IMR-90 (cell line): ENCODE measurements around the gene KRT9. TPM values are rescaled to one million over a fixed set of nuclear protein-coding genes. Genes with fewer than 3 reads are reported as not detected.
"Not testable (repeated sequence)": the region's sequence is repeated elsewhere in the genome, so short reads cannot be mapped to it uniquely, and the experiment has no call there.

ENCODE experiments used
- ATAC-seq: fragments of 200-7000 bp; cut with Tn5 transposase; 2 replicates; pipeline ENCODE4 v1.9.1; 2020; ENCODE audit warnings: low read depth, mild to moderate bottlenecking, moderate library complexity
- BruUV-seq: library from RNA; stranded (reverse); fragments of 400-500 nt; replicated peaks from 2 replicates; lab custom pipeline; 2021; lab: Mats Ljungman, UMichigan
- CTCF ChIA-PET: fragments of 300-600 bp; formaldehyde crosslinking; extraction: SDS; loops from one replicate; lab custom pipeline; 2021; ENCODE audit warnings: antibody characterized with exemption; lab: Yijun Ruan, JAX
- POLR2A ChIA-PET: fragments of 300-600 bp; sonication (Branson Sonifier 250); formaldehyde crosslinking; loops from one replicate; lab custom pipeline; 2022; ENCODE audit warnings: antibody characterized with exemption; ENCODE audit not compliant: unreplicated experiment; lab: Charles Lee
- DNase-seq: peaks from one replicate; pipeline ENCODE4 v3.0.0; 2013
- H2AFZ ChIP-seq: replicated peaks from 2 replicates; pipeline ENCODE3; 2013; ENCODE audit warnings: low read length, mild to moderate bottlenecking; ENCODE audit not compliant: poor library complexity
- H2AK5ac ChIP-seq: 2 replicates; pipeline ENCODE4 v1.6.1; 2013; ENCODE audit warnings: low read depth, low read length, inconsistent platforms
- H2AK9ac ChIP-seq: replicated peaks from 2 replicates; pipeline ENCODE3; 2013; ENCODE audit warnings: mild to moderate bottlenecking, low read depth, low read length, moderate library complexity; ENCODE audit not compliant: poor library complexity
- H2BK120ac ChIP-seq: 2 replicates; pipeline ENCODE4 v1.6.1; 2013; ENCODE audit warnings: low read depth, low read length, inconsistent platforms
- H2BK15ac ChIP-seq: 3 replicates; pipeline ENCODE4 v1.6.1; 2013; ENCODE audit warnings: low read depth, low read length, inconsistent platforms
- H2BK20ac ChIP-seq: 2 replicates; pipeline ENCODE4 v1.6.1; 2013; ENCODE audit warnings: low read depth, mild to moderate bottlenecking, inconsistent platforms, low read length, moderate library complexity
- H2BK5ac ChIP-seq: 2 replicates; pipeline ENCODE4 v1.6.1; 2013; ENCODE audit warnings: mild to moderate bottlenecking, low read depth, low read length, inconsistent platforms; ENCODE audit not compliant: poor library complexity, severe bottlenecking
- H3K14ac ChIP-seq: replicated peaks from 2 replicates; pipeline ENCODE4 v1.6.1; 2013; ENCODE audit warnings: low read depth, low read length, inconsistent platforms
- H3K18ac ChIP-seq: 2 replicates; pipeline ENCODE4 v1.6.1; 2013; ENCODE audit warnings: low read depth, low read length, control low read depth
- H3K23ac ChIP-seq: 2 replicates; pipeline ENCODE4 v1.6.1; 2013; ENCODE audit warnings: low read depth, low read length, inconsistent platforms
- H3K27ac ChIP-seq: 2 replicates; pipeline ENCODE4 v1.5.1; 2013; ENCODE audit warnings: mild to moderate bottlenecking, control low read depth, low read length; ENCODE audit not compliant: insufficient read depth
- H3K27me3 ChIP-seq: 2 replicates; pipeline ENCODE4 v1.6.1; 2013; ENCODE audit warnings: low read length; ENCODE audit not compliant: control insufficient read depth, insufficient read depth
- H3K36me3 ChIP-seq: 2 replicates; pipeline ENCODE4 v1.6.1; 2013; ENCODE audit warnings: low read length, mixed read lengths; ENCODE audit not compliant: control insufficient read depth, insufficient read depth
- H3K4ac ChIP-seq: 2 replicates; pipeline ENCODE4 v1.6.1; 2013; ENCODE audit warnings: low read depth, low read length, inconsistent platforms
- H3K4me1 ChIP-seq: 2 replicates; pipeline ENCODE4 v1.6.1; 2013; ENCODE audit warnings: low read length, mixed read lengths; ENCODE audit not compliant: control insufficient read depth, insufficient read depth
- H3K4me2 ChIP-seq: 2 replicates; pipeline ENCODE4 v1.6.1; 2013; ENCODE audit warnings: low read depth, mild to moderate bottlenecking, control low read depth, low read length, moderate library complexity
- H3K4me3 ChIP-seq: 2 replicates; pipeline ENCODE4 v1.5.1; 2013; ENCODE audit warnings: low read depth, mild to moderate bottlenecking, control low read depth, low read length, moderate library complexity; ENCODE audit not compliant: insufficient read depth
- H3K56ac ChIP-seq: 2 replicates; pipeline ENCODE4 v1.6.1; 2013; ENCODE audit warnings: low read length, inconsistent platforms; ENCODE audit not compliant: insufficient read depth; ENCODE audit errors: extremely low read depth
- H3K79me1 ChIP-seq, 2 experiments: 2 replicates each; pipeline ENCODE4 v1.6.1; 2013; ENCODE audit warnings: low read length in 2 of 2, inconsistent platforms in 1 of 2, low read depth in 1 of 2
- H3K9ac ChIP-seq: 2 replicates; pipeline ENCODE4 v1.6.1; 2013; ENCODE audit warnings: low read depth, low read length, control low read depth
- H3K9me1 ChIP-seq: 2 replicates; pipeline ENCODE4 v1.6.1; 2013; ENCODE audit warnings: low read length, inconsistent platforms; ENCODE audit not compliant: insufficient read depth
- H3K9me3 ChIP-seq: 2 replicates; pipeline ENCODE4 v1.6.1; 2013; ENCODE audit warnings: low read length; ENCODE audit not compliant: control insufficient read depth, insufficient read depth
- H4K20me1 ChIP-seq: 2 replicates; pipeline ENCODE4 v1.6.1; 2013; ENCODE audit warnings: low read length, inconsistent platforms; ENCODE audit not compliant: insufficient read depth
- H4K5ac ChIP-seq: 2 replicates; pipeline ENCODE4 v1.6.1; 2013; ENCODE audit warnings: mild to moderate bottlenecking, low read depth, low read length, control low read depth
- H4K8ac ChIP-seq, 2 experiments: 2 replicates each; pipeline ENCODE4 v1.6.1; 2013; ENCODE audit warnings: low read depth in 2 of 2, low read length in 2 of 2, control low read depth in 1 of 2, inconsistent platforms in 1 of 2
- H4K91ac ChIP-seq: 2 replicates; pipeline ENCODE4 v1.6.1; 2013; ENCODE audit warnings: low read depth, low read length, inconsistent platforms; ENCODE audit not compliant: insufficient read depth
- WGBS, 2 experiments: methylation state at CpG; one replicate each; pipeline versions ENCODE4 v1.1.5 to v1.1.7; 2013; ENCODE audit warnings: missing lambda C conversion rate in 2 of 2; ENCODE audit not compliant: insufficient read length in 1 of 2; ENCODE audit errors: extremely low coverage in 2 of 2; 5-methylcytosine and 5-hydroxymethylcytosine counted together
- dilution Hi-C: fragments of 300-500 bp; cut with HindIII; formaldehyde crosslinking; loops from one replicate; pipeline ENCODE4 v1.14.3; 2018; ENCODE audit warnings: low sequenced_read_pairs; ENCODE audit not compliant: unreplicated experiment
- in situ Hi-C: fragments of 300-500 bp; cut with MboI; formaldehyde crosslinking; loops from 3 replicates; pipeline ENCODE4 v1.14.3; 2019; ENCODE audit warnings: low sequenced_read_pairs, inconsistent platforms, mixed read lengths
- intact Hi-C: fragments of 100-400 bp; cut with micrococcal nuclease; formaldehyde crosslinking; loops from 2 replicates; pipeline ENCODE4 v1.10.0; 2022
- polyA plus RNA-seq, 3 experiments: library from polyadenylated mRNA; depleted of rRNA; stranded (reverse); fragments of >200 nt; gene quantifications; 2 replicates each; pipeline ENCODE4 v1.2.3, GENCODE V29; 2012; ENCODE audit warnings: low replicate concordance in 1 of 3
- total RNA-seq: library from RNA; depleted of rRNA; stranded (reverse); fragments of >200 nt; gene quantifications from 2 replicates; pipeline ENCODE4 v1.2.3, GENCODE V29; 2012

Gene KRT9
- total and polyA plus RNA-seq, 2 of the 4 experiments (the other 2 are of a cell fraction): not detected

DNA sequence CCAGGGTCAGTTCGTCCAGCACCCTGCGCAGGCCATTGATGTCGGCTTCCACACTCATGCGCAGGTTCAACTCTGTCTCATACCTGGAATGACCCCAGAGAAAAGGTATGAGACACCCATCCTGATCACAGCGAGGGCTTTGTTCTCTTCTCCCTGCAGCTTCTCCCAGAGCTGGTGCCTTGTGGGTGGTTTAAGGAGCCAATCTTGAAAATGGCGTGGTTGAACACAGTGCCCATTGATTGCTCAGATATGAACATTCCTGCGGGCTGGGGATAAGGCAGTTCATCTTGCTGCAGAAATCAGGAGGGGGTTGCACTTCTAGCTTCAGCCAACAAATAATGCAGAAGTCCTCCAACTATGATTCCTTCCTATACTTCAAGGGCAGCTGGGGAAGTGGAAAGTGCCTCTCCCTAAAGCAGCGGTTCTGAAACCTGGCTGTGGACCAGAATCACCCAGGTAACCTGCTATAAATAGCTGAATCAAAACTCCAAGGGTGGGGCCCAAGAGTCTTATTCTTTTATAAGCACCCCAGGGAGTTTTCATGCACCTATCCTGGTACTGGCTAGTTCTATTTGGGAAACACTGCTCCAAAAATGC is 12.6 kb upstream of the KRT9 start:
- ATAC-seq, H3K79me1 ChIP-seq, H3K18ac ChIP-seq, intact Hi-C loops, H2BK120ac ChIP-seq, BruUV-seq, H3K9me1 ChIP-seq, H3K56ac ChIP-seq, H3K36me3 ChIP-seq, H4K8ac ChIP-seq, H2AFZ ChIP-seq, H2AK9ac ChIP-seq, H2BK5ac ChIP-seq, dilution Hi-C loops, H3K4ac ChIP-seq, CTCF ChIA-PET, H3K9ac ChIP-seq, H3K14ac ChIP-seq, H4K91ac ChIP-seq, H3K27ac ChIP-seq, H2BK15ac ChIP-seq, in situ Hi-C loops, H3K4me1 ChIP-seq, H3K4me3 ChIP-seq, H4K5ac ChIP-seq, DNase-seq, H3K4me2 ChIP-seq, H3K23ac ChIP-seq, H2BK20ac ChIP-seq, H2AK5ac ChIP-seq, H4K20me1 ChIP-seq, POLR2A ChIA-PET, H3K9me3 ChIP-seq: not testable (repeated sequence)
- H3K27me3 ChIP-seq: peaks cover 35% of the 10 kb centered on the region
- 88% methylated on average over 4 of the region's 8 CpGs; no CpG with 5 or more reads in 1 of the 2 experiments for WGBS, 2 experiments
